ENCODE measurements around the gene GPR39. TPM values are rescaled to one million over a fixed set of nuclear protein-coding genes. Genes with fewer than 3 reads are reported as not detected.

The GPR39 gene
- total and polyA plus RNA-seq, 2 donors (not counting 3 experiments of a cell fraction or from before 2014, with no cell fraction given), result 0.03 to 0.20 TPM

DNA sequence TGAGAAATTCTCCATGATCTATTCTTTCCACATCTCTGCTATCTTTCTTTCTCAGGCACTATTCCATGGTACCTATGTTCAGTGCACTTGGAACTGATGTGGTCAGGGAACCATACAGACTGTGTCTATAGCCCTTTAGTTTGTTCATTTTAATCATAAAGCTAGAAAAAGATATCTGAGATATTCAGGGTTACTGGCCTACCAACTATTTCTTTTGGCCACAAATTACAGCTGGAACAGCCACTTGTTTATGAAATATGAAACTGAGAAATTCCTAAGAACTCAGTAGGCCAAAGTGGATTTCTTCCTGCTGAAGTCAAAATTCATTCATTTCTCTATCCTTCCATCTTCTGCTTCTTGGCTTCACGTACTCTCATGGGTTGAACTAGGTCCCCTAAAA lies 276.2 kb downstream of the GPR39 start:
- DNase-seq (ENCODE audit: low read depth, low spot score) (no peak), FAIRE-seq (no peak)
- ChIA-PET POLR2A (no interaction called here), CTCF (interaction anchor here (0.8 kb wide), 1 partner anchor 16 kb away, joined by 4 read pairs; no protein-coding TSS in a partner anchor)
- dilution Hi-C loops (cut with MboI; ENCODE audit: extremely low pct_ligation_motif_present, low sequenced_read_pairs) (no loop called here), intact Hi-C loops (cut with micrococcal nuclease) (no loop called here)
- Histone ChIP-seq H3K9me1 (replicated peaks; ENCODE audit: control insufficient read depth, extremely low read depth, insufficient read depth, low read length) (no peaks in the 10 kb centered on the region), H3K9me3 (replicated peaks; ENCODE audit: control insufficient read depth, insufficient read depth, low read length) (no peaks in the 10 kb centered on the region), H3K9ac (replicated peaks; ENCODE audit: extremely low read depth, insufficient read depth, low read length) (no peak overlapping the region), H3K4me1 (ENCODE audit: control insufficient read depth, extremely low read depth, insufficient read depth, low read length) (no peaks in the 10 kb centered on the region), H4K20me1 (replicated peaks; ENCODE audit: control insufficient read depth, extremely low read depth, insufficient read depth, low read length) (no peaks in the 10 kb centered on the region), H3K79me2 (ENCODE audit: control insufficient read depth, insufficient read depth, low read length) (no peaks in the 10 kb centered on the region), H3K4me3 (replicated peaks in 1 of 3; ENCODE audit: insufficient read depth in 1 of 3, low read depth in 1 of 3, low read length in 3 of 3) (no peak overlapping the region), H3K4me2 (ENCODE audit: insufficient read depth, low read length) (no peak overlapping the region), H3K27me3 (ENCODE audit: control insufficient read depth in 2 of 2, insufficient read depth in 2 of 2, low read length in 2 of 2) (peaks cover 0 to 2% of the 10 kb centered on the region in 2 experiments), H3K36me3 (ENCODE audit: control insufficient read depth in 2 of 2, extremely low read depth in 1 of 2, insufficient read depth in 2 of 2, low read length in 2 of 2) (no peaks in the 10 kb centered on the region), H2AFZ (ENCODE audit: low read depth, low read length) (no peak overlapping the region), H3K27ac (ENCODE audit: insufficient read depth, low read depth, low read length) (no peak overlapping the region)
- TF ChIP-seq GATA2 (IDR thresholded peaks at IDR 0.05; ENCODE audit: insufficient read depth, insufficient read length, low read depth, low read length), result no peak
- TF ChIP-seq FOS (IDR thresholded peaks at IDR 0.05; ENCODE audit: borderline replicate concordance, insufficient read depth, low read length), result no peak
- no peak for TF ChIP-seq POLR2A (IDR thresholded peaks at IDR 0.05; ENCODE audit: low read depth, low read length)
- TF ChIP-seq POLR2AphosphoS5 (IDR thresholded peaks at IDR 0.05; ENCODE audit: insufficient read depth, low read depth, low read length), result no peak
- TF ChIP-seq EZH2 (IDR thresholded peaks at IDR 0.05; ENCODE audit: borderline replicate concordance, low read depth, low read length, severe bottlenecking), result no peak
- TF ChIP-seq JUN (IDR thresholded peaks at IDR 0.05; ENCODE audit: borderline replicate concordance, insufficient read depth, insufficient read length, low read depth), result no peak
- no peak for TF ChIP-seq CTCF (IDR thresholded peaks at IDR 0.05; ENCODE audit: extremely low read depth in 1 of 2, insufficient read depth in 1 of 2, low read depth in 1 of 2, low read length in 2 of 2)
- TF ChIP-seq, protein P1, sequence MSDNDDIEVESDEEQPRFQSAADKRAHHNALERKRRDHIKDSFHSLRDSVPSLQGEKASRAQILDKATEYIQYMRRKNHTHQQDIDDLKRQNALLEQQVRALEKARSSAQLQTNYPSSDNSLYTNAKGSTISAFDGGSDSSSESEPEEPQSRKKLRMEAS (IDR thresholded peaks at IDR 0.05; ENCODE audit: insufficient read depth, insufficient read length), result no peak
- TF ChIP-seq MYC (IDR thresholded peaks at IDR 0.05; ENCODE audit: low read depth, low read length), result no peak
- no TSS peak for BruUV-seq (replicated peaks)

Small RNA genes lying within 50 kb of the gene (small RNA-seq; reads per million reads assigned to genes)
- gene RNU6-175P (ENCODE audit: insufficient read depth, insufficient read length, low read depth, low replicate concordance), result not detected
